Astrocyte (in vitro differentiated cells and primary cell): ENCODE measurements around the gene ADRA2C. TPM values are rescaled to one million over a fixed set of nuclear protein-coding genes. Genes with fewer than 3 reads are reported as not detected.

ENCODE experiments used
- DNase-seq: peaks from one replicate; pipeline ENCODE4 v3.0.0-alpha.2; 2010; ENCODE audit warnings: low read depth
- FAIRE-seq: peaks from 2 replicates; lab custom pipeline; 2011; peaks lifted over from hg19 to GRCh38; lab: Jason Lieb, UNC
- H2AFZ ChIP-seq: 2 replicates; pipeline ENCODE4 v1.6.0; 2012; ENCODE audit warnings: low read depth, low read length, inconsistent platforms
- H3K27ac ChIP-seq: 2 replicates; pipeline ENCODE4 v1.5.1; 2011; ENCODE audit warnings: low read depth, low read length, inconsistent platforms
- H3K27me3 ChIP-seq: 2 replicates; pipeline ENCODE4 v1.6.0; 2011; ENCODE audit warnings: low read length, inconsistent platforms; ENCODE audit not compliant: insufficient read depth
- H3K36me3 ChIP-seq: 2 replicates; pipeline ENCODE4 v1.5.1; 2011; ENCODE audit warnings: low read length, inconsistent platforms; ENCODE audit not compliant: insufficient read depth
- H3K4me1 ChIP-seq: 2 replicates; pipeline ENCODE4 v1.5.1; 2011; ENCODE audit warnings: low read length, inconsistent platforms; ENCODE audit not compliant: insufficient read depth
- H3K4me2 ChIP-seq: 2 replicates; pipeline ENCODE4 v1.6.0; 2012; ENCODE audit warnings: low read length, inconsistent platforms
- H3K4me3 ChIP-seq: 2 replicates; pipeline ENCODE4 v1.5.1; 2011; ENCODE audit warnings: low read depth, mild to moderate bottlenecking, low read length, inconsistent platforms; ENCODE audit not compliant: insufficient read depth
- H3K79me2 ChIP-seq: 2 replicates; pipeline ENCODE4 v1.6.0; 2012; ENCODE audit warnings: mild to moderate bottlenecking, low read length, inconsistent platforms; ENCODE audit not compliant: insufficient read depth
- H3K9ac ChIP-seq: 2 replicates; pipeline ENCODE4 v1.6.0; 2012; ENCODE audit warnings: mild to moderate bottlenecking, low read length, inconsistent platforms
- H3K9me3 ChIP-seq: 2 replicates; pipeline ENCODE4 v1.5.1; 2012; ENCODE audit warnings: low read depth, mild to moderate bottlenecking, low read length, inconsistent platforms; ENCODE audit not compliant: insufficient read depth
- H4K20me1 ChIP-seq: 2 replicates; pipeline ENCODE4 v1.6.0; 2012; ENCODE audit warnings: low read length, inconsistent platforms; ENCODE audit not compliant: insufficient read depth
- H3K27ac Mint-ChIP-seq: one replicate; pipeline ENCODE4 v1.8.0; 2021; ENCODE audit warnings: mild to moderate bottlenecking, mixed read lengths; ENCODE audit not compliant: unreplicated experiment
- H3K27me3 Mint-ChIP-seq: one replicate; pipeline ENCODE4 v1.8.0; 2021; ENCODE audit warnings: low read depth, mixed read lengths; ENCODE audit not compliant: unreplicated experiment
- H3K36me3 Mint-ChIP-seq: one replicate; pipeline ENCODE4 v1.8.0; 2021; ENCODE audit warnings: low read depth, mixed read lengths; ENCODE audit not compliant: unreplicated experiment
- H3K4me1 Mint-ChIP-seq: one replicate; pipeline ENCODE4 v1.8.0; 2021; ENCODE audit warnings: low read depth, mixed read lengths; ENCODE audit not compliant: unreplicated experiment
- H3K4me3 Mint-ChIP-seq: one replicate; pipeline ENCODE4 v1.8.0; 2021; ENCODE audit warnings: mild to moderate bottlenecking, moderate library complexity, mixed read lengths; ENCODE audit not compliant: unreplicated experiment
- H3K9me3 Mint-ChIP-seq: one replicate; pipeline ENCODE4 v1.8.0; 2021; ENCODE audit warnings: mild to moderate bottlenecking, mixed read lengths; ENCODE audit not compliant: unreplicated experiment
- EZH2 ChIP-seq: IDR thresholded peaks from 2 replicates; pipeline ENCODE4 v1.6.1; 2012; ENCODE audit warnings: mild to moderate bottlenecking, low read length, inconsistent platforms; ENCODE audit not compliant: insufficient read depth
- total RNA-seq: library from RNA; stranded (reverse); gene quantifications from 2 replicates; pipeline ENCODE4 v1.2.1, GENCODE V29; 2021
- TF ChIP-seq, protein P1 (sequence below): IDR thresholded peaks from 2 replicates; pipeline ENCODE4 v1.5.1; 2011; ENCODE audit warnings: low read depth, mild to moderate bottlenecking, inconsistent platforms, low read length, moderate library complexity; ENCODE audit not compliant: insufficient read depth

ADRA2C gene
- total RNA-seq, 1 donor from 2014 or later, result 4.2 TPM

DNA sequence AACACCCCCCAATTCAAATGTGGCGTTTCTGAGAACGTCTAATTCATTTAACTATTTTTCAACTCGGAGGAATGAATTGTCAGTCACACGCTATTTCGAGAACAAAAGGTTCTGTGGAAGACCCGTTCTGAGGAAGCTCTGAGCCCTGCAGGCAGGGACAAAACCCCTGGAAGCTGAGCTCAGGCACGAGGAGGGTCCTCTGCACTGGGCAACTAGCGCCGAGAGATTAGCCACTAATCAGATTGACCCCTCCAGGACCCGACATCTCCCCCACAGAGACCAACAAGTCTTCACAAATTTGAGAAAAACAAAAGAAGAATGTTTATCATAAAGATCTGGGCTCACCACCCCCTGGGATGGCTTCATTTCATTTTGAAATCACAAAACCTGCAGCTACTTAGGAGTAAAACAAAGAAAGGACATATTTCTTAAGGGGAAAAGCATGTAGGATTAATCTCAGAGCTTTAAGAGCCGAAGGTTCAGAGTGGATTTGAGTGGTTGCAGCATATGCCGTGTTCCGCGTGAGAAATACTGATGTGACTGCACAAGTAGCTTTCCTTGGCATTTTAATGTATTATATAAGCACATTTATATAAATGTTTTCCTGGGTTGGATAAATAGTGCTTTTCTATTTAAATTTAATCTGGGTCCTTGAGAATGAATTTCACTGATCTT is 41.8 kb downstream of the ADRA2C start:
- Histone ChIP-seq H3K4me2 (no peak overlapping the region), H3K79me2 (no peaks in the 10 kb centered on the region), H3K4me1 (no peaks in the 10 kb centered on the region), H3K9me3 (no peaks in the 10 kb centered on the region), H3K27ac (no peak overlapping the region), H4K20me1 (no peaks in the 10 kb centered on the region), H2AFZ (no peak overlapping the region), H3K36me3 (no peaks in the 10 kb centered on the region), H3K27me3 (peaks cover 6% of the 10 kb centered on the region), H3K4me3 (no peak overlapping the region), H3K9ac (no peak overlapping the region)
- peaks cover 55% of the 10 kb centered on the region for H3K27me3 Mint-ChIP-seq
- no peaks in the 10 kb centered on the region for H3K4me1 Mint-ChIP-seq
- H3K27ac Mint-ChIP-seq, result no peak overlapping the region
- no peak overlapping the region for H3K4me3 Mint-ChIP-seq
- no peak for FAIRE-seq
- TF ChIP-seq, protein P1, sequence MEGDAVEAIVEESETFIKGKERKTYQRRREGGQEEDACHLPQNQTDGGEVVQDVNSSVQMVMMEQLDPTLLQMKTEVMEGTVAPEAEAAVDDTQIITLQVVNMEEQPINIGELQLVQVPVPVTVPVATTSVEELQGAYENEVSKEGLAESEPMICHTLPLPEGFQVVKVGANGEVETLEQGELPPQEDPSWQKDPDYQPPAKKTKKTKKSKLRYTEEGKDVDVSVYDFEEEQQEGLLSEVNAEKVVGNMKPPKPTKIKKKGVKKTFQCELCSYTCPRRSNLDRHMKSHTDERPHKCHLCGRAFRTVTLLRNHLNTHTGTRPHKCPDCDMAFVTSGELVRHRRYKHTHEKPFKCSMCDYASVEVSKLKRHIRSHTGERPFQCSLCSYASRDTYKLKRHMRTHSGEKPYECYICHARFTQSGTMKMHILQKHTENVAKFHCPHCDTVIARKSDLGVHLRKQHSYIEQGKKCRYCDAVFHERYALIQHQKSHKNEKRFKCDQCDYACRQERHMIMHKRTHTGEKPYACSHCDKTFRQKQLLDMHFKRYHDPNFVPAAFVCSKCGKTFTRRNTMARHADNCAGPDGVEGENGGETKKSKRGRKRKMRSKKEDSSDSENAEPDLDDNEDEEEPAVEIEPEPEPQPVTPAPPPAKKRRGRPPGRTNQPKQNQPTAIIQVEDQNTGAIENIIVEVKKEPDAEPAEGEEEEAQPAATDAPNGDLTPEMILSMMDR, result no peak
- TF ChIP-seq EZH2, result no peak
- H3K36me3 Mint-ChIP-seq, result no peaks in the 10 kb centered on the region
- no peak for DNase-seq
- peaks cover 3% of the 10 kb centered on the region for H3K9me3 Mint-ChIP-seq

DNA sequence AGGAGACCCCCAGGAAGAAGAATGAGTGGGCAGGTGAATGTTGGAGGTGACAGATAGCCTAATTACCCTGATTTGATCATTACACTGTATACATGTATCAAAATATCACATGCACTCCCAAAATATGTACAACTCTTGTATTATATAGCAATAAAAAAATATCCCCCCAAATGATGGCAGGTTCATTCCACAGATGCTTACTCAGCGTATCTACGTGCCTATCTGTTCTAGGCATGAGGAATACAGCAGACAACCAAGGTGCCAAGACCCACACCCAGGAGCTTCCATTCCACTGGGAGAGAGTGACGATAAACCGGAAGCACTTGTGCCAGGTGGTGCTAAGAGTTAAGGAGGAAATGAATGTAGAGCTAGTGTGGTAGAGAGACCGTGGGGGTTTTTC is 42.4 kb downstream of the ADRA2C start:
- Mint-ChIP-seq H3K4me1 (no peaks in the 10 kb centered on the region), H3K27me3 (peaks cover 58% of the 10 kb centered on the region), H3K36me3 (no peaks in the 10 kb centered on the region), H3K4me3 (no peak overlapping the region), H3K9me3 (peaks cover 3% of the 10 kb centered on the region), H3K27ac (no peak overlapping the region)
- no peak for DNase-seq
- Histone ChIP-seq H3K4me1 (no peaks in the 10 kb centered on the region), H3K36me3 (no peaks in the 10 kb centered on the region), H3K4me3 (no peak overlapping the region), H2AFZ (no peak overlapping the region), H3K9me3 (no peaks in the 10 kb centered on the region), H3K4me2 (no peak overlapping the region), H3K27ac (no peak overlapping the region), H3K27me3 (peaks cover 6% of the 10 kb centered on the region), H4K20me1 (no peaks in the 10 kb centered on the region), H3K9ac (no peak overlapping the region), H3K79me2 (no peaks in the 10 kb centered on the region)
- TF ChIP-seq EZH2, result no peak
- TF ChIP-seq, protein P1, result no peak
- FAIRE-seq, result no peak

DNA sequence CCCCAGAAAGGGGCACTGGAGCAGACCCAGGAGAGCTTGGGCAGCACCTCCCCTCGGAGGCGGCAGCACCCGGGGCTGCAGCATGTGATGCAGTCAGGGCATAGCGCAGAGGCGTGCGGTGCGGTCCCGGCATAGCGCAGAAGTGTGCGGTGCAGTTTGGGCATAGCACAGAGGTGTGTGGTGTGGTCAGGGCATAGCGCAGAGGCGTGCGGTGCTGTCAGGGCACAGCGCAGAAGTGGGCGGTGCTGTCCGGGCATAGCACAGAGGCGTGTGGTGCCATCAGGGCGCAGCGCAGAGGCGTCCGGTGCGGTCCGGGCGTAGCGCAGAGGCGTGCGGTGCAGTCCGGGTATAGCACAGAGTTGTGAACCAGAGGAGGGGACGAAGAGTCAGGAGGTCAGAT is 42.8 kb downstream of the ADRA2C start:
- DNase-seq (no peak), FAIRE-seq (no peak)
- no peaks in the 10 kb centered on the region for H3K9me3 ChIP-seq
- no peaks in the 10 kb centered on the region for H3K79me2 ChIP-seq
- Mint-ChIP-seq H3K27me3 (peaks cover 57% of the 10 kb centered on the region), H3K27ac (no peak overlapping the region), H3K4me1 (no peaks in the 10 kb centered on the region), H3K4me3 (no peak overlapping the region), H3K9me3 (peaks cover 4% of the 10 kb centered on the region), H3K36me3 (no peaks in the 10 kb centered on the region)
- H3K9ac ChIP-seq, result no peak overlapping the region
- H2AFZ ChIP-seq, result no peak overlapping the region
- no peaks in the 10 kb centered on the region for H3K4me1 ChIP-seq
- peaks cover 6% of the 10 kb centered on the region for H3K27me3 ChIP-seq
- no peak overlapping the region for H3K4me3 ChIP-seq
- H4K20me1 ChIP-seq, result no peaks in the 10 kb centered on the region
- no peak overlapping the region for H3K4me2 ChIP-seq
- H3K36me3 ChIP-seq, result no peaks in the 10 kb centered on the region
- TF ChIP-seq, protein P1, result no peak
- TF ChIP-seq EZH2, result no peak
- no peak overlapping the region for H3K27ac ChIP-seq
